Measurements from ENCODE around the gene GDI1.

GDI1 gene

DNA sequence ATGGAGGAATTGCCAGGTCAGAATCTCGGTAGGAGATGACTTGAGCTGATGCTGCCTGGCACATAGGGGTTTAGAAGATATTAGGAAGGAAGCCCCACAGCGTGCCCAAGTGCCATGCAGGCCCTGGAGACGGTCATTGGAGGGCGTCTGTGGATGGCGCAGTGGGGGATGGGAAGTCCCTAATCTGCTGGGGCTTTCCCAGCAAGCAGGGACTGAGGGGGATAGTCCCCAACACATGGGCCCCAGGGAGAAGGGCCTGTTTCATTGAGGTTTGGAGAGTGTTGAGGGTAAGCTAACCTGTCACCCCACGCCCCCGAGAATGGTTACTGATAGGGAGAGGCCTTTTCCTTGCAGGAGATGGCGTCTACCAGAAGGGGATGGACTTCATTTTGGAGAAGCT is 17.8 kb upstream of the GDI1 start:
- H3K9ac ChIP-seq (ENCODE audit: insufficient read length), result no peak overlapping the region
- no peaks in the 10 kb centered on the region for H3K36me3 ChIP-seq (ENCODE audit: insufficient read depth, low read length)
- TF ChIP-seq EZH2 (IDR thresholded peaks at IDR 0.05), result no peak
- no peak for TF ChIP-seq FOXP2 (optimal IDR thresholded peaks at IDR 0.05; ENCODE audit: control extremely low read depth, extremely low read length, insufficient read depth)
- TF ChIP-seq POLR2AphosphoS5 (IDR thresholded peaks at IDR 0.05; ENCODE audit: borderline replicate concordance, low read depth, low read length), result no peak
- no peaks in the 10 kb centered on the region for H3K9me3 ChIP-seq (ENCODE audit: low read depth, low read length)
- no peak for DNase-seq (ENCODE audit: low read depth, low spot score)
- no peak overlapping the region for H3K4me3 ChIP-seq
- H3K27ac ChIP-seq, result no peak overlapping the region

DNA sequence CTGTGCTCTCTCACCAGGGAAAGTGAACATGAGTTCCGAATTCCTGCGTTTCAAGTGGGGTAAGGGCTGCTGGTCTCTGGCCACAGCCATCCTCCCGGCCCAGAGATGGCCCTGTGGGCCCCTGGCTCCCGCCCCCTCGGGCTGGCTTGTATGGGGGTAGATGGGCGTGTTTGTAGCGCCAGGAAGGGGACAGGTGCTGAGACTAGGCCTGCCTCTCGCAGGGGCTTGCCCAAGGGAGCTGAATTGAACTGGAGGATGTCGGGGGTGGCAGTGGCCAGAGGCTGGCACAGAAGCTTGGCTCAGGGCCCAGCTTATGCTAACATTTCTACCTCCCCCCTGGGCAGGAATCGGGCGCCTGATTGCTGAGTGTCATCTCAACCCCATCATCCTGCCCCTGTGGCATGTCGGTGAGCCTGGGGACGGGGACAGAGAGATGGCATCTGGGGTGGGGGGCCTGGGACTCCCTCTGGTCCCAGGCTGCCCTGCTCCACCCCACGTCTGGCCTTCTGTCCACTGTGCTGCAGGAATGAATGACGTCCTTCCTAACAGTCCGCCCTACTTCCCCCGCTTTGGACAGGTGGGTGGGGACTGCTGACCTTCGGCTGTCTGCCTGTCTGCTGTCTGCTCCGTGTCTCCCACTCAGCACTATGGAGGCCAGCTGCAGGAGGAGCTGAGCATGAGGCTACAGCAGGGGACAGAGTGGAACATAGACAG is 17.1 kb upstream of the GDI1 start:
- no peak overlapping the region for H3K4me3 ChIP-seq
- DNase-seq (ENCODE audit: low read depth, low spot score), result no peak

DNA sequence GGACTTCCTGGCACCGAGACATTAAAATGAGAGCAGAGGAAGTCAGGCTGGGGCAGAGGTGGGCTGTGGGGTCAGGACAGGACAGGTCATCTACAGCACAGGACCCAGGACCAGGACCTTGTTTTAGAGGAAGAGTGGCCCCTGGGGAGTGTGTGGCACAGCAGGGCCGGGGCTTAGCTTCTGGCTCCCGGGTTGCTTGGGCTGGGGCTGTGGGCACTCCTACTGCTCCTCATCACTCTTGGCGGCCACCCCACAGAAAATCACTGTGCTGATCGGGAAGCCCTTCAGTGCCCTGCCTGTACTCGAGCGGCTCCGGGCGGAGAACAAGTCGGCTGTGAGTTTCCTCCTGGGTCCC is 16.6 kb upstream of the GDI1 start:
- Histone ChIP-seq H3K9me3 (ENCODE audit: low read depth, low read length) (no peaks in the 10 kb centered on the region), H3K9ac (ENCODE audit: insufficient read length) (no peak overlapping the region), H3K36me3 (ENCODE audit: insufficient read depth, low read length) (no peaks in the 10 kb centered on the region), H3K4me3 (no peak overlapping the region), H3K27ac (no peak overlapping the region)
- no peak for DNase-seq (ENCODE audit: low read depth, low spot score)
- TF ChIP-seq POLR2AphosphoS5 (IDR thresholded peaks at IDR 0.05; ENCODE audit: borderline replicate concordance, low read depth, low read length) (no peak), FOXP2 (optimal IDR thresholded peaks at IDR 0.05; ENCODE audit: control extremely low read depth, extremely low read length, insufficient read depth) (no peak), EZH2 (IDR thresholded peaks at IDR 0.05) (no peak)

More for the DNA sequence above, 17.1 kb upstream of the GDI1 start:
- H3K36me3 ChIP-seq (ENCODE audit: insufficient read depth, low read length), result no peaks in the 10 kb centered on the region
- TF ChIP-seq EZH2 (IDR thresholded peaks at IDR 0.05) (no peak), POLR2AphosphoS5 (IDR thresholded peaks at IDR 0.05; ENCODE audit: borderline replicate concordance, low read depth, low read length) (no peak), FOXP2 (optimal IDR thresholded peaks at IDR 0.05; ENCODE audit: control extremely low read depth, extremely low read length, insufficient read depth) (no peak)
- H3K9ac ChIP-seq (ENCODE audit: insufficient read length), result no peak overlapping the region
- H3K9me3 ChIP-seq (ENCODE audit: low read depth, low read length), result no peaks in the 10 kb centered on the region
- H3K27ac ChIP-seq, result no peak overlapping the region

GRCh38 chrX:154426916-154427770 is 9.8 kb upstream of the GDI1 start:
- no peak overlapping the region for H3K9ac ChIP-seq (ENCODE audit: insufficient read length)
- TF ChIP-seq FOXP2 (optimal IDR thresholded peaks at IDR 0.05; ENCODE audit: control extremely low read depth, extremely low read length, insufficient read depth) (no peak), EZH2 (IDR thresholded peaks at IDR 0.05) (no peak)
- no peaks in the 10 kb centered on the region for H3K9me3 ChIP-seq (ENCODE audit: low read depth, low read length)
- H3K4me3 ChIP-seq, result no peak overlapping the region
- no peaks in the 10 kb centered on the region; the same call in 1 of the 2 replicates for H3K36me3 ChIP-seq (ENCODE audit: insufficient read depth, low read length)
- H3K27ac ChIP-seq, result no peak overlapping the region
- DNase-seq (ENCODE audit: low read depth, low spot score), result no peak

- TF ChIP-seq POLR2AphosphoS5 (IDR thresholded peaks at IDR 0.05; ENCODE audit: borderline replicate concordance, low read depth, low read length) (peak; percentile 73; the same call in 1 of the 2 replicates), FOXP2 (optimal IDR thresholded peaks at IDR 0.05; ENCODE audit: control extremely low read depth, extremely low read length, insufficient read depth) (no peak)
- 0 out of 2 replicates have a peak within 1 kb of the TSS, but pooled peaks have one; percentile 21 for H3K27ac ChIP-seq
- peak within 1 kb of the TSS; percentile 66 for H3K9ac ChIP-seq (ENCODE audit: insufficient read length)
- no peaks in the 10 kb centered on the region for H3K9me3 ChIP-seq (ENCODE audit: low read depth, low read length)
- no peaks in the 10 kb centered on the region; the same call in 1 of the 2 replicates for H3K36me3 ChIP-seq (ENCODE audit: insufficient read depth, low read length)
- H3K4me3 ChIP-seq, result peak within 1 kb of the TSS; percentile 81
- DNase-seq (ENCODE audit: low read depth, low spot score), result peak; percentile 68
Measured at GRCh38 chrX:154428176-154429171, 8.5 kb upstream of the GDI1 start, which contains the start of gene ATP6AP1. Gene ATP6AP1 (plus strand): TSS chrX:154428677. CDS start chrX:154428693, 16 bp downstream.

- Histone ChIP-seq H3K4me3 (peak overlapping the region; percentile 81), H3K9ac (ENCODE audit: insufficient read length) (no peak overlapping the region), H3K27ac (no peak overlapping the region), H3K36me3 (ENCODE audit: insufficient read depth, low read length) (no peaks in the 10 kb centered on the region; the same call in 1 of the 2 replicates), H3K9me3 (ENCODE audit: low read depth, low read length) (no peaks in the 10 kb centered on the region)
- no peak for TF ChIP-seq EZH2 (IDR thresholded peaks at IDR 0.05)
- TF ChIP-seq POLR2AphosphoS5 (IDR thresholded peaks at IDR 0.05; ENCODE audit: borderline replicate concordance, low read depth, low read length), result no peak
- no peak for TF ChIP-seq FOXP2 (optimal IDR thresholded peaks at IDR 0.05; ENCODE audit: control extremely low read depth, extremely low read length, insufficient read depth)
- no peak for DNase-seq (ENCODE audit: low read depth, low spot score)
Measured at GRCh38 chrX:154429711-154430110, 7.2 kb upstream of the GDI1 start.

DNA sequence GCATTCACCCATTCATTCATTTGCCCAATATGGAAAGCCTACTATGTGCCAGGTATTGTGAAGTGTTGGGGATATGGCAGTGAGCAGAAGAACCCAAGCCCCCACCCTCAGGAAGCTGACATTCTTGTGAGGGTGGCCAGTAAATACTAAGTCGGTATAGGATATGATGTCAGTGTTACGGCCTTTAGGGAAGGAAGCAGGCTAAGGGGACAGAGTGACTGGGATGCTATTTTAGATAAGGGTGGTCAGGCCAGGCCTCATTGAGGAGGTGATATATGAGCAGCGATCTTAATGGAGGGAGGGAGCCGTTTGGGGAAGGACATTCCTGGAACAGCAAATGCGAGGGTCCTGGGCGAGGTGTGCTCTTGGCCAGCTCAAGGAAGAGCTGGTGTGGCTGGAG is 6.5 kb upstream of the GDI1 start:
- no peaks in the 10 kb centered on the region for H3K9me3 ChIP-seq (ENCODE audit: low read depth, low read length)
- TF ChIP-seq EZH2 (IDR thresholded peaks at IDR 0.05) (no peak), POLR2AphosphoS5 (IDR thresholded peaks at IDR 0.05; ENCODE audit: borderline replicate concordance, low read depth, low read length) (no peak), FOXP2 (optimal IDR thresholded peaks at IDR 0.05; ENCODE audit: control extremely low read depth, extremely low read length, insufficient read depth) (no peak)
- H3K4me3 ChIP-seq, result no peak overlapping the region
- H3K27ac ChIP-seq, result no peak overlapping the region
- no peak overlapping the region for H3K9ac ChIP-seq (ENCODE audit: insufficient read length)
- DNase-seq (ENCODE audit: low read depth, low spot score), result no peak
- no peaks in the 10 kb centered on the region; the same call in 1 of the 2 replicates for H3K36me3 ChIP-seq (ENCODE audit: insufficient read depth, low read length)

Measured in SK-N-MC (cell line).